ENCODE measurements around the gene MAP3K9. TPM values are rescaled to one million over a fixed set of nuclear protein-coding genes. Genes with fewer than 3 reads are reported as not detected.
A peak's percentile ranks its signal among the peaks of the same experiment; 100 is the strongest.

MAP3K9 gene
- total RNA-seq, 1 donor from 2014 or later = 9.4 TPM

- no peaks in the 10 kb centered on the region for H3K27me3 ChIP-seq (ENCODE audit: low read depth)
- TF ChIP-seq CTCF (IDR thresholded peaks at IDR 0.05) = no peak
- ATAC-seq (no peak), DNase-seq (no peak)
- H3K36me3 ChIP-seq = no peaks in the 10 kb centered on the region
- peaks cover 7% of the 10 kb centered on the region for H3K4me1 ChIP-seq
- H3K4me3 ChIP-seq = no peak overlapping the region
- no peaks in the 10 kb centered on the region for H3K9me3 ChIP-seq
- intact Hi-C loops (cut with DNase I) = no loop called here
- no peak overlapping the region for H3K27ac ChIP-seq
Measured at GRCh38 chr14:70814466-70814865, 5.2 kb upstream of the MAP3K9 start.

DNA sequence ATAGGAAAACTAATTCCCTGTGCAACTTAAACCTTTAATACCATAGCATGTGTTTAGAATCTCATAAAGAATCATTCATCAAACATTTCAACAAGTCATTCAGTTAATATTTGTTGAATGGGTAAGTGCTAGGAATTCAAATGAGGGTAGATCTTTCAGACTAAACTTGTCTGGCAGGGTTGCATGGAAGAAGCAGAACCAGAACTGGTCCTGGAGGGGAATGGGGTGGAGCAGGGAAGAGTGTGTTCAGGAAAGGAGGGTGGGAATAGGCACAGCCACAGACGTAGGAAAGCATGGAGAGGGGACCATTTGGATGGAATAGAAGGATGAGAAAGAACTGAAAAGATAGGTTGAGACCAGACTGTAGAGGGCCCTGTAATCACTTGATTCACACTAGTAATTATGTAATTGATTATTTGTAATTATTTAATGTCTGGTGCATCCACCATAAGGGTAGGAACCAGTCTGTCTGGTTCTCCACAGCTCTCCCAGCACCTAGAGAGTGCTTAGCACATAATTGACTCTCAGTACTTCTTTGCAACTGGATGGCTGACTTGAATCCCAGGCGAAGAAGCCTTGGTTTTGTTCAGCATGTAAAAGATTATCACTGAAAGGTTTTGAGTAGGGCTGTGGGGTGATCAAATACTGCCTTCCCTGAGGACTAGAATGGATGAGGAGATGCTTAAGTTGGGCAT is 3.0 kb upstream of the MAP3K9 start:
- peak overlapping the region; percentile 14 for H3K27ac ChIP-seq

GRCh38 chr14:70811578-70811977 is 2.3 kb upstream of the MAP3K9 start:
- Histone ChIP-seq H3K9me3 (no peaks in the 10 kb centered on the region), H3K27me3 (ENCODE audit: low read depth) (peaks cover 14% of the 10 kb centered on the region), H3K36me3 (no peaks in the 10 kb centered on the region), H3K27ac (peak overlapping the region; percentile 14), H3K4me1 (peaks cover 15% of the 10 kb centered on the region), H3K4me3 (no peak overlapping the region)
- TF ChIP-seq CTCF (IDR thresholded peaks at IDR 0.05) = no peak
- ATAC-seq (no peak), DNase-seq (no peak)
- intact Hi-C loops (cut with DNase I) = no loop called here

More for the DNA sequence above, 3.0 kb upstream of the MAP3K9 start:
- H3K27me3 ChIP-seq (ENCODE audit: low read depth) = peaks cover 9% of the 10 kb centered on the region
- no peak for TF ChIP-seq CTCF (IDR thresholded peaks at IDR 0.05)
- no peaks in the 10 kb centered on the region for H3K9me3 ChIP-seq
- intact Hi-C loops (cut with DNase I) = no loop called here
- no peaks in the 10 kb centered on the region for H3K36me3 ChIP-seq
- no peak overlapping the region for H3K4me3 ChIP-seq
- DNase-seq = no peak
- ATAC-seq = peak; percentile 26 to 42
- H3K4me1 ChIP-seq = peaks cover 15% of the 10 kb centered on the region

GRCh38 chr14:70811050-70811449 is 1.7 kb upstream of the MAP3K9 start:
- Histone ChIP-seq H3K4me3 (no peak overlapping the region), H3K27ac (no peak overlapping the region), H3K27me3 (ENCODE audit: low read depth) (peaks cover 14% of the 10 kb centered on the region), H3K4me1 (peaks cover 15% of the 10 kb centered on the region), H3K36me3 (no peaks in the 10 kb centered on the region), H3K9me3 (no peaks in the 10 kb centered on the region)
- intact Hi-C loops (cut with DNase I) = no loop called here
- no peak for ATAC-seq
- TF ChIP-seq CTCF (IDR thresholded peaks at IDR 0.05) = no peak
- no peak for DNase-seq

DNA sequence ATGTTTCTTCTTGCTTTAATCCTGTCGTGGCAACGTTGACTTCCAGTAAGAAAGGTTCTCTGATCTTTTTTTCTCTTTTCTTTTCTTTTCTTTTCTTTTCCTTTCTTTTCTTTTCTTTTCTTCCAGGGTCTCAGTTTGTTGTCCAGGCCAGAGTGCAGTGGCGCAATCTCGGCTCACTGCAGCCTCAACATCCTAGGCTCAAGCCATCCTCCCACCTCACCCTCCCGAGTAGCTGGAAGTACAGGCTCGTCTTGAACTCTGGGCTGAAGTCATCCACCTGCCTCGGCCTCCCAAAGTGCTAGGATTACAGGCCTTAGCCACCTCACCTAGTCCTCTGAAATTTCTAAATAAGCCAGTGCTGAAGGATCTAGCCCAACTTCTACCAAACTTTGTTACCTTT is 1.3 kb upstream of the MAP3K9 start:
- H3K4me3 ChIP-seq = no peak overlapping the region
- H3K36me3 ChIP-seq = no peaks in the 10 kb centered on the region
- peaks cover 15% of the 10 kb centered on the region for H3K4me1 ChIP-seq
- TF ChIP-seq CTCF (IDR thresholded peaks at IDR 0.05) = no peak
- no peaks in the 10 kb centered on the region for H3K9me3 ChIP-seq
- peaks cover 14% of the 10 kb centered on the region for H3K27me3 ChIP-seq (ENCODE audit: low read depth)
- no peak overlapping the region for H3K27ac ChIP-seq
- no peak for ATAC-seq
- intact Hi-C loops (cut with DNase I) = no loop called here
- DNase-seq = no peak

Measured in lower lobe of right lung (tissue), 2 donors.